Endodermal cell (in vitro differentiated cells): Measurements from ENCODE around the gene SLC25A5. TPM values are rescaled to one million over a fixed set of nuclear protein-coding genes. Genes with fewer than 3 reads are reported as not detected.
A peak's percentile ranks its signal among the peaks of the same experiment; 100 is the strongest.

Source experiments
- DNase-seq: peaks from one replicate; pipeline ENCODE4 v3.0.0-alpha.2; 2017
- H3K27ac ChIP-seq: 2 replicates; pipeline ENCODE4 v1.5.1; 2013; ENCODE audit warnings: mild to moderate bottlenecking, low read depth, low read length, moderate library complexity
- H3K27me3 ChIP-seq: 2 replicates; pipeline ENCODE4 v1.6.1; 2013; ENCODE audit warnings: mild to moderate bottlenecking, low read length, moderate library complexity; ENCODE audit not compliant: insufficient read depth, control insufficient read depth, poor library complexity, severe bottlenecking
- H3K36me3 ChIP-seq: 2 replicates; pipeline ENCODE4 v1.7.0; 2013; ENCODE audit warnings: mild to moderate bottlenecking, low read length, moderate library complexity; ENCODE audit not compliant: control insufficient read depth, insufficient read depth
- H3K4me1 ChIP-seq: one replicate; pipeline ENCODE4 v1.7.0; 2013; ENCODE audit warnings: low read length; ENCODE audit not compliant: control insufficient read depth, insufficient read depth
- H3K4me3 ChIP-seq: 2 replicates; pipeline ENCODE4 v1.5.1; 2013; ENCODE audit warnings: mild to moderate bottlenecking, low read length, moderate library complexity
- H3K9ac ChIP-seq: 2 replicates; pipeline ENCODE4 v1.6.1; 2013; ENCODE audit warnings: mild to moderate bottlenecking, low read length, moderate library complexity; ENCODE audit not compliant: poor library complexity, severe bottlenecking; ENCODE audit errors: extremely low read depth
- H3K9me3 ChIP-seq: 2 replicates; pipeline ENCODE4 v1.6.1; 2013; ENCODE audit warnings: mild to moderate bottlenecking, low read length, moderate library complexity; ENCODE audit not compliant: control insufficient read depth
- H3K27ac Mint-ChIP-seq: 2 replicates; pipeline ENCODE4 v1.8.0; 2020; ENCODE audit warnings: mixed read lengths
- H3K27me3 Mint-ChIP-seq: 2 replicates; pipeline ENCODE4 v1.8.0; 2021; ENCODE audit warnings: mild to moderate bottlenecking, mixed read lengths; ENCODE audit not compliant: insufficient read depth
- H3K36me3 Mint-ChIP-seq: 2 replicates; pipeline ENCODE4 v1.8.0; 2020; ENCODE audit warnings: low read depth, mixed read lengths
- H3K4me1 Mint-ChIP-seq: 2 replicates; pipeline ENCODE4 v1.8.0; 2020; ENCODE audit warnings: mixed read lengths
- H3K4me3 Mint-ChIP-seq: 2 replicates; pipeline ENCODE4 v1.8.0; 2020; ENCODE audit warnings: mild to moderate bottlenecking, moderate library complexity, mixed read lengths
- H3K9me3 Mint-ChIP-seq: 2 replicates; pipeline ENCODE4 v1.8.0; 2020; ENCODE audit warnings: mild to moderate bottlenecking, mixed read lengths
- WGBS, 2 experiments: methylation state at CpG; one replicate each; pipeline versions ENCODE4 v1.1.5 to v1.1.7; 2013; ENCODE audit warnings: missing lambda C conversion rate in 2 of 2, mixed read lengths in 1 of 2; ENCODE audit not compliant: insufficient coverage in 1 of 2, insufficient read length in 1 of 2; 5-methylcytosine and 5-hydroxymethylcytosine counted together
- total RNA-seq, 2 donors: library from RNA; stranded (reverse); fragmentation: NEBNext Ultra II Directional in 1 of 2; extraction: Animal tissue kit (Norgen Biotek cat#: 25700) in 1 of 2; gene quantifications; 2 replicates in 1 of 2; 3 replicates in 1 of 2; pipeline ENCODE4 v1.2.1, GENCODE V29; 2021
- TF ChIP-seq, protein P1 (sequence below): fragments of 200-600 bp; sonication (generic); conservative IDR thresholded peaks from 2 replicates; pipeline ENCODE4 v1.5.0; 2021; ENCODE audit warnings: antibody characterized with exemption, mild to moderate bottlenecking

SLC25A5 gene
- total RNA-seq, 2 donors from 2014 or later: 321 TPM

DNA sequence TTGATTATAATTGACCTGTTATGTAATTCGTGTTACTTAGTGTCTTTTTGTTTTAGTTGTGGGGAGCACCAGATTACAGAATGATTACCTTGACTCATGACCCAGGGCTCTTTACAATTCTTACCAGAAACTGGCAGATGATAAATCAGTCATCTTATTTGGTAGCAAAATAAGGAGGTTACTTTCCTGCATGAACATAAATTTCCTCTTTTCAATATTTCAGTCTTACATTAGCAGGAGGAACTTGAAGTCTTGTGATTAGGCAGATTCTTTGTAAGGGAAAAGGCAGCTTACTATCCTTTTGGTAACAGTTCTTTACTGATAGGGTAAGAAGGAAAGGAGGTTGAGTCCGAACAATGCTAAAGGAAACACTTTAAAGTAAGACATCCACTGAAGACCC is 26.0 kb upstream of the SLC25A5 start:
- Mint-ChIP-seq H3K36me3 (peaks cover 12% of the 10 kb centered on the region), H3K9me3 (peaks cover 37% of the 10 kb centered on the region), H3K4me1 (no peaks in the 10 kb centered on the region), H3K27me3 (no peaks in the 10 kb centered on the region), H3K4me3 (no peak overlapping the region), H3K27ac (no peak overlapping the region)
- no peaks in the 10 kb centered on the region for H3K9me3 ChIP-seq
- no peak for DNase-seq
- no peaks in the 10 kb centered on the region for H3K4me1 ChIP-seq
- H3K27ac ChIP-seq: no peak overlapping the region
- no peaks in the 10 kb centered on the region for H3K27me3 ChIP-seq
- WGBS, 2 experiments: 83 to 100% methylated on average over 1 of the region's 2 CpGs
- H3K36me3 ChIP-seq: no peaks in the 10 kb centered on the region
- TF ChIP-seq, protein P1, sequence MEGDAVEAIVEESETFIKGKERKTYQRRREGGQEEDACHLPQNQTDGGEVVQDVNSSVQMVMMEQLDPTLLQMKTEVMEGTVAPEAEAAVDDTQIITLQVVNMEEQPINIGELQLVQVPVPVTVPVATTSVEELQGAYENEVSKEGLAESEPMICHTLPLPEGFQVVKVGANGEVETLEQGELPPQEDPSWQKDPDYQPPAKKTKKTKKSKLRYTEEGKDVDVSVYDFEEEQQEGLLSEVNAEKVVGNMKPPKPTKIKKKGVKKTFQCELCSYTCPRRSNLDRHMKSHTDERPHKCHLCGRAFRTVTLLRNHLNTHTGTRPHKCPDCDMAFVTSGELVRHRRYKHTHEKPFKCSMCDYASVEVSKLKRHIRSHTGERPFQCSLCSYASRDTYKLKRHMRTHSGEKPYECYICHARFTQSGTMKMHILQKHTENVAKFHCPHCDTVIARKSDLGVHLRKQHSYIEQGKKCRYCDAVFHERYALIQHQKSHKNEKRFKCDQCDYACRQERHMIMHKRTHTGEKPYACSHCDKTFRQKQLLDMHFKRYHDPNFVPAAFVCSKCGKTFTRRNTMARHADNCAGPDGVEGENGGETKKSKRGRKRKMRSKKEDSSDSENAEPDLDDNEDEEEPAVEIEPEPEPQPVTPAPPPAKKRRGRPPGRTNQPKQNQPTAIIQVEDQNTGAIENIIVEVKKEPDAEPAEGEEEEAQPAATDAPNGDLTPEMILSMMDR: no peak
- H3K4me3 ChIP-seq: no peak overlapping the region
- H3K9ac ChIP-seq: no peak overlapping the region

DNA sequence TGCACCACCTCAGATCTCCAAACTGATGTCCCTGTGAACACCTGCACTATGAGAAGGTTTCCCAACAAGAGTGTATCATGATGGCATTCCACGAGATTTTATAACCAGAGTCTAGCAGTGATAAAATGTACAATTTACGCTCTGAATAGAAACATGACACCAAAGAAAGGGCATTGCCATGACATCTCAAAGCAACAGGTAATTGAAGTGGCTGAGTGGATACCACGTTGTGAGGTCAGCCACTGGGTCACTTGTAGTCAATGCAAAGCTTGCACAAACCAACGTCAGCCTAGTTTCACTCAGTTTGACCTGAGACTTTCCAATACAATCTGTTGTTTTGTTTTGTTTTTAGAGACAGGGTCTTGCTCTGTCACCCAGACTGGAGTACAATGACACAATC is 15.0 kb upstream of the SLC25A5 start:
- no peaks in the 10 kb centered on the region for H3K4me1 ChIP-seq
- peaks cover 3% of the 10 kb centered on the region for H3K36me3 Mint-ChIP-seq
- H3K4me3 ChIP-seq: no peak overlapping the region
- TF ChIP-seq, protein P1: no peak
- 86 to 94% methylated on average over 3 to 4 of the region's 4 CpGs for WGBS, 2 experiments
- peaks cover 69% of the 10 kb centered on the region for H3K9me3 Mint-ChIP-seq
- DNase-seq: peak; percentile 0
- peaks cover 2% of the 10 kb centered on the region for H3K27me3 Mint-ChIP-seq
- H3K9me3 ChIP-seq: no peaks in the 10 kb centered on the region
- no peak overlapping the region for H3K9ac ChIP-seq
- no peaks in the 10 kb centered on the region for H3K27me3 ChIP-seq
- no peak overlapping the region for H3K27ac ChIP-seq
- H3K4me3 Mint-ChIP-seq: no peak overlapping the region
- H3K4me1 Mint-ChIP-seq: no peaks in the 10 kb centered on the region
- no peaks in the 10 kb centered on the region for H3K36me3 ChIP-seq
- H3K27ac Mint-ChIP-seq: no peak overlapping the region

DNA sequence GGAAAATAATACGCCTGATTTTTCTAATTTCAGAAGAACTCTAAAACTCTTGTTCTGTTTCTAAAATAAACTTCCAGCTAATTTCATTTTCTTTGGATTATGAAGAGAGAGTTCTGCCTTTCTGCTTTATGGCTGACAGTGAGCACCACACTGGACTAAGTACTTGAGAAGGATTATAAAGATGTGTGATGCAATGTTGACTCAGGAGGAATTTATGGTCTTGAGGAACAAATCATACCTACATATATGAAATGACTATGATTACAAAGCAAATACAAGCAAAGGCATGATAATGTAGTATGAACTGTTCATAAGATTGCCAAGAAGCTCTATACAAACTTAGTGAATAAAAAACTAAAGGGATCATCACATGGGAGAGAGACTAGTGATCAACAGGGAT is 13.0 kb upstream of the SLC25A5 start:
- no peak overlapping the region for H3K9ac ChIP-seq
- TF ChIP-seq, protein P1: no peak
- no peak overlapping the region for H3K4me3 ChIP-seq
- no peak overlapping the region for H3K27ac ChIP-seq
- H3K27me3 Mint-ChIP-seq: peaks cover 2% of the 10 kb centered on the region
- no peaks in the 10 kb centered on the region for H3K4me1 ChIP-seq
- no peak overlapping the region for H3K27ac Mint-ChIP-seq
- H3K9me3 ChIP-seq: no peaks in the 10 kb centered on the region
- H3K9me3 Mint-ChIP-seq: peaks cover 74% of the 10 kb centered on the region
- WGBS, 2 experiments: no CpG with 5 or more reads among the region's 1 CpG
- no peak for DNase-seq
- H3K36me3 ChIP-seq: no peaks in the 10 kb centered on the region
- no peaks in the 10 kb centered on the region for H3K4me1 Mint-ChIP-seq
- H3K27me3 ChIP-seq: no peaks in the 10 kb centered on the region
- no peak overlapping the region for H3K4me3 Mint-ChIP-seq
- H3K36me3 Mint-ChIP-seq: peaks cover 3% of the 10 kb centered on the region
